PC-9 (cell line): ENCODE measurements around the gene ZP4. TPM values are rescaled to one million over a fixed set of nuclear protein-coding genes. Genes with fewer than 3 reads are reported as not detected.

Experiments
- Bru-seq: library from RNA; stranded (reverse); fragments of 400-500 nt; gene quantifications from one replicate; lab custom pipeline; 2021; lab: Mats Ljungman, UMichigan
- BruChase-seq, 2 experiments: library from RNA; stranded (reverse); fragments of 400-500 nt; gene quantifications; one replicate each; lab custom pipeline; 2021; lab: Mats Ljungman, UMichigan
- BruUV-seq: library from RNA; stranded (reverse); fragments of 400-500 nt; replicated peaks from 2 replicates; lab custom pipeline; 2021; lab: Mats Ljungman, UMichigan
- CTCF ChIA-PET: fragments of 300-600 bp; sonication (Branson Sonifier 250); formaldehyde crosslinking; loops from one replicate; lab custom pipeline; 2022; ENCODE audit warnings: antibody characterized with exemption; lab: Charles Lee
- POLR2A ChIA-PET: fragments of 300-600 bp; sonication (Branson Sonifier 250); formaldehyde crosslinking; loops from one replicate; lab custom pipeline; 2022; ENCODE audit warnings: antibody characterized with exemption; ENCODE audit not compliant: unreplicated experiment; lab: Charles Lee
- DNase-seq, 2 experiments: peaks; one replicate each; pipeline versions ENCODE4 v3.0.0 to v3.0.0-alpha.2; 2015 to 2022; ENCODE audit warnings: mixed read lengths in 1 of 2
- H2AFZ ChIP-seq: fragments of 200-600 bp; sonication (generic); 2 replicates; pipeline ENCODE4 v1.8.1; 2017; ENCODE audit warnings: antibody characterized with exemption
- H3F3A ChIP-seq: fragments of 200-600 bp; sonication (generic); 2 replicates; pipeline ENCODE4 v1.8.1; 2017; ENCODE audit warnings: antibody characterized with exemption, mild to moderate bottlenecking, low read depth; ENCODE audit not compliant: insufficient read depth
- H3K27ac ChIP-seq: fragments of 200-600 bp; sonication (generic); 2 replicates; pipeline ENCODE4 v1.6.1; 2016; ENCODE audit warnings: mixed run types
- H3K27me3 ChIP-seq: fragments of 200-600 bp; sonication (generic); 2 replicates; pipeline ENCODE4 v1.6.1; 2016; ENCODE audit warnings: low read depth, mixed run types; ENCODE audit not compliant: insufficient read depth
- H3K36me3 ChIP-seq: fragments of 200-600 bp; sonication (generic); 2 replicates; pipeline ENCODE4 v1.6.1; 2016; ENCODE audit warnings: low read depth, mixed run types
- H3K4me1 ChIP-seq: fragments of 200-600 bp; sonication (generic); replicated peaks from 2 replicates; pipeline ENCODE4 v1.6.1; 2016; ENCODE audit warnings: mixed run types; ENCODE audit not compliant: insufficient read depth
- H3K4me2 ChIP-seq: fragments of 200-600 bp; sonication (generic); 2 replicates; pipeline ENCODE4 v1.6.1; 2017; ENCODE audit warnings: mixed run types
- H3K4me3 ChIP-seq: fragments of 200-600 bp; sonication (generic); 2 replicates; pipeline ENCODE4 v1.6.1; 2016; ENCODE audit warnings: mixed run types
- H3K79me2 ChIP-seq: fragments of 200-600 bp; sonication (generic); 2 replicates; pipeline ENCODE4 v1.6.1; 2017; ENCODE audit warnings: low read depth, mixed run types
- H3K9me2 ChIP-seq: fragments of 200-600 bp; sonication (generic); 2 replicates; pipeline ENCODE4 v1.8.1; 2017; ENCODE audit warnings: mild to moderate bottlenecking; ENCODE audit not compliant: insufficient read depth
- H3K9me3 ChIP-seq: fragments of 200-600 bp; sonication (generic); 2 replicates; pipeline ENCODE4 v1.8.1; 2016; ENCODE audit warnings: low read depth; ENCODE audit not compliant: insufficient read depth
- H4K20me1 ChIP-seq: fragments of 200-600 bp; sonication (generic); 2 replicates; pipeline ENCODE4 v1.8.1; 2017; ENCODE audit not compliant: insufficient read depth
- CTCF ChIP-seq: fragments of 200-600 bp; sonication (generic); conservative IDR thresholded peaks from 2 replicates; pipeline ENCODE4 v1.6.1; 2017; ENCODE audit warnings: mixed run types, antibody characterized with exemption, mild to moderate bottlenecking, moderate library complexity
- EZH2 ChIP-seq: fragments of 200-600 bp; sonication (generic); IDR thresholded peaks from 2 replicates; pipeline ENCODE4 v1.8.0; 2017; ENCODE audit warnings: antibody characterized with exemption, low read depth
- intact Hi-C: fragments of 100-400 bp; cut with micrococcal nuclease; formaldehyde crosslinking; loops from one replicate; pipeline ENCODE4 v1.10.0; 2022; ENCODE audit not compliant: unreplicated experiment
- long read RNA-seq: library from polyadenylated mRNA; stranded (forward); transcript quantifications from one replicate; pipeline ENCODE4 v2.0.0, GENCODE V29; 2022
- total RNA-seq: library from RNA; stranded (reverse); gene quantifications from 2 replicates; pipeline ENCODE4 v1.2.3, GENCODE V29; 2021

The ZP4 gene
- total RNA-seq (not detected in 2 replicates), Bru-seq, nascent RNA (not detected), BruChase-seq, experiment 1, labeled RNA remaining after a 2-hour chase (not detected), BruChase-seq, experiment 2, labeled RNA remaining after a 6-hour chase (not detected)
- long read RNA-seq, result 0 reads

- ChIA-PET CTCF (no interaction called here), POLR2A (no interaction called here)
- H3K4me1 ChIP-seq, result no peaks in the 10 kb centered on the region
- BruUV-seq, result no TSS peak
- no peak for TF ChIP-seq CTCF
- TF ChIP-seq EZH2, result no peak
- no peaks in the 10 kb centered on the region for H3K9me3 ChIP-seq
- H2AFZ ChIP-seq, result no peak within 1 kb of the TSS
- no peaks in the 10 kb centered on the region for H3K27me3 ChIP-seq
- H4K20me1 ChIP-seq, result no peaks in the 10 kb centered on the region
- H3K27ac ChIP-seq, result no peak within 1 kb of the TSS
- no peaks in the 10 kb centered on the region for H3F3A ChIP-seq
- H3K9me2 ChIP-seq, result no peaks in the 10 kb centered on the region; the same call in 1 of the 2 replicates
- no peak within 1 kb of the TSS for H3K4me3 ChIP-seq
- H3K36me3 ChIP-seq, result no peaks in the 10 kb centered on the region
- no peaks in the 10 kb centered on the region for H3K79me2 ChIP-seq
- intact Hi-C loops, result no loop called here
- DNase-seq, result no peak
- H3K4me2 ChIP-seq, result no peak within 1 kb of the TSS
These were observed at the start of gene ZP4 for GRCh38 chr1:237890822-237891221. ZP4 (minus strand) TSS chr1:237890922; CDS start chr1:237890635, 287 bp downstream.

- DNase-seq, result no peak
- no peak for TF ChIP-seq EZH2
- TF ChIP-seq CTCF, result peak; percentile 67
These were observed 47.8 kb upstream of the ZP4 start for GRCh38 chr1:237938553-237938952.

GRCh38 chr1:237938068-237938467 lies 47.3 kb upstream of the ZP4 start:
- POLR2A ChIA-PET, result no interaction called here
- intact Hi-C loops, result no loop called here

More at GRCh38 chr1:237938553-237938952, 47.8 kb upstream of the ZP4 start:
- Histone ChIP-seq H3K27me3 (no peaks in the 10 kb centered on the region), H3K4me1 (no peaks in the 10 kb centered on the region), H3K4me2 (no peak overlapping the region), H2AFZ (no peak overlapping the region), H4K20me1 (no peaks in the 10 kb centered on the region), H3K9me2 (no peaks in the 10 kb centered on the region), H3F3A (no peaks in the 10 kb centered on the region), H3K36me3 (no peaks in the 10 kb centered on the region), H3K9me3 (no peaks in the 10 kb centered on the region), H3K27ac (no peak overlapping the region), H3K79me2 (no peaks in the 10 kb centered on the region), H3K4me3 (no peak overlapping the region)
- ChIA-PET POLR2A (no interaction called here), CTCF (no interaction called here)
- no TSS peak for BruUV-seq
- intact Hi-C loops, result no loop called here

More at GRCh38 chr1:237938068-237938467, 47.3 kb upstream of the ZP4 start:
- no peak overlapping the region for H3K27ac ChIP-seq
- no peaks in the 10 kb centered on the region for H3K9me3 ChIP-seq
- no peaks in the 10 kb centered on the region for H3K27me3 ChIP-seq
- H3F3A ChIP-seq, result no peaks in the 10 kb centered on the region
- TF ChIP-seq EZH2 (no peak), CTCF (no peak)
- CTCF ChIA-PET, result no interaction called here
- H3K4me3 ChIP-seq, result no peak overlapping the region
- H2AFZ ChIP-seq, result no peak overlapping the region
- H3K4me1 ChIP-seq, result no peaks in the 10 kb centered on the region
- no peak for DNase-seq
- H3K9me2 ChIP-seq, result no peaks in the 10 kb centered on the region
- H3K4me2 ChIP-seq, result no peak overlapping the region
- no peaks in the 10 kb centered on the region for H4K20me1 ChIP-seq
- no peaks in the 10 kb centered on the region for H3K79me2 ChIP-seq
- BruUV-seq, result no TSS peak
- no peaks in the 10 kb centered on the region for H3K36me3 ChIP-seq
